SK-N-SH treated with all-trans-retinoic acid at 6 μM for 48 hours (cell line): Measurements from ENCODE around the gene ARHGAP15.

ENCODE experiments used
- CREB5 ChIP-seq: fragments of 250-450 bp; sonication (Bioruptor Pico); IDR thresholded peaks from 2 replicates; pipeline ENCODE4 v1.5.1; 2020; ENCODE audit warnings: low read depth, mild to moderate bottlenecking, moderate library complexity
- CSRNP3 ChIP-seq: fragments of 250-450 bp; sonication (Bioruptor Pico); IDR thresholded peaks from 2 replicates; pipeline ENCODE4 v1.5.1; 2021; ENCODE audit warnings: mild to moderate bottlenecking, moderate library complexity
- ISL1 ChIP-seq: fragments of 250-450 bp; sonication (Bioruptor Pico); IDR thresholded peaks from 2 replicates; pipeline ENCODE4 v2.1.2; 2022; ENCODE audit warnings: mild to moderate bottlenecking, moderate library complexity
- ZFP30 ChIP-seq: fragments of 450-650 bp; formaldehyde crosslinking; IDR thresholded peaks from 2 replicates; pipeline ENCODE4 v1.5.0; 2022; ENCODE audit warnings: mild to moderate bottlenecking, moderate library complexity
- ZNF565 ChIP-seq: fragments of 450-650 bp; formaldehyde crosslinking; conservative IDR thresholded peaks from 2 replicates; pipeline ENCODE4 v1.5.0; 2020; ENCODE audit warnings: low read depth, mild to moderate bottlenecking, moderate library complexity
- ZNF8 ChIP-seq: fragments of 450-650 bp; formaldehyde crosslinking; IDR thresholded peaks from 2 replicates; pipeline ENCODE4 v1.5.0; 2020; ENCODE audit warnings: mild to moderate bottlenecking, moderate library complexity

- TF ChIP-seq ZFP30 (no peak), ZNF565 (CRISPR knock-in tag) (no peak), ISL1 (CRISPR knock-in tag) (no peak), CSRNP3 (CRISPR knock-in tag) (no peak), CREB5 (CRISPR knock-in tag) (no peak), ZNF8 (CRISPR knock-in tag) (no peak)
Observed at GRCh38 chr2:143160732-143161707, 31.8 kb downstream of the ARHGAP15 start.
